Rectal smooth muscle tissue (tissue), 1 donor: Measurements from ENCODE around the gene TMEM14B.
"Not testable (repeated sequence)": the region's sequence is repeated elsewhere in the genome, so short reads cannot be mapped to it uniquely, and the experiment has no call there.

ENCODE experiments used
- H3K27ac ChIP-seq: one replicate; pipeline ENCODE4 v1.7.0; 2013; ENCODE audit warnings: low read depth, low read length, inconsistent platforms
- H3K27me3 ChIP-seq: one replicate; pipeline ENCODE4 v1.7.0; 2013; ENCODE audit warnings: low read length; ENCODE audit not compliant: control insufficient read depth, insufficient read depth
- H3K36me3 ChIP-seq: one replicate; pipeline ENCODE4 v1.7.0; 2013; ENCODE audit warnings: low read length; ENCODE audit not compliant: control insufficient read depth, insufficient read depth
- H3K4me1 ChIP-seq: one replicate; pipeline ENCODE4 v1.7.0; 2013; ENCODE audit warnings: low read length; ENCODE audit not compliant: control insufficient read depth, insufficient read depth
- H3K4me3 ChIP-seq: one replicate; pipeline ENCODE4 v1.7.0; 2013; ENCODE audit warnings: low read length
- H3K9ac ChIP-seq: one replicate; pipeline ENCODE4 v1.7.0; 2013; ENCODE audit warnings: low read length

The TMEM14B gene

DNA sequence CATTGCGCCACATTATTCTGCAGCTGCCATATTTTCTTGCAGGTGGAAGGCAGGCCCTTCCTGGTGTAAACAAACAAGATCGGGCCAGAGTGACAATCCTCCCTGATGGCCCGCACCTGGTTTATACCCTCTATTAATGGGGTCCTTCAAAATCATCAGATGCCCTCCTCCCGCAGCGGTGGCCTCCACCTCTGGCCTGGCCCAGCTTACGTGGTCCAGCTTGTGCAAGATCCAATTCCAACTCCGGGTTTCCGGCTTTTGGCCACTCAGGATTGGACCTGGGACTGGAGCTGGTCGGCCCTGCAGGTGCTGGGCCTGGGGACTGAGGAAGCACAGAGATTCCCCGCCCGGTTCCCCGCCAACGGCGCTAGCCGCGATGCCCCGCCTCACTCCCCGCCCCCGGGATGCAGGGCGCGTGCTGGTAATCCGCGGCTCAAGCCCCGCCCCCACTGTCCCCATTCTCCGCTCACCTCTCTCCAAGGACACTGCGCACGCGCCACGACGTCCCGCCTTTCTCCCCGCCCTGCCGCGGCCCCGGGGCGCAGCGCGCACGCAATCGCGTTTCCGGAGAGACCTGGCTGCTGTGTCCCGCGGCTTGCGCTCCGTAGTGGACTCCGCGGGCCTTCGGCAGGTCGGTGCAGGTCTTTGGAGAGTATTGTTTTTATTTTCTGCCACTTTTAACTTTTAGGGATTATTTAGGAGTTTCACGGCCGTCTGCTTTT lies at the start of gene TMEM14B:
TMEM14B (plus strand) TSS at position 555 of the 722 bp plus-strand sequence. CDS start 1,441 bp downstream, outside the sequence.
- Histone ChIP-seq H3K36me3 (peaks cover 4% of the 10 kb centered on the region), H3K4me3 (peak within 1 kb of the TSS; percentile 77)

GRCh38 chr6:10713962-10714361 lies 33.6 kb upstream of the TMEM14B start:
- Histone ChIP-seq H3K27me3 (no peaks in the 10 kb centered on the region), H3K27ac (no peak overlapping the region), H3K4me3 (no peak overlapping the region), H3K36me3 (no peaks in the 10 kb centered on the region), H3K4me1 (no peaks in the 10 kb centered on the region), H3K9ac (no peak overlapping the region)

More for the DNA sequence above, at the start of gene TMEM14B:
- Histone ChIP-seq H3K27ac (peak within 1 kb of the TSS; percentile 69), H3K4me1 (peaks cover 10% of the 10 kb centered on the region), H3K27me3 (no peaks in the 10 kb centered on the region), H3K9ac (peak within 1 kb of the TSS; percentile 53)

DNA sequence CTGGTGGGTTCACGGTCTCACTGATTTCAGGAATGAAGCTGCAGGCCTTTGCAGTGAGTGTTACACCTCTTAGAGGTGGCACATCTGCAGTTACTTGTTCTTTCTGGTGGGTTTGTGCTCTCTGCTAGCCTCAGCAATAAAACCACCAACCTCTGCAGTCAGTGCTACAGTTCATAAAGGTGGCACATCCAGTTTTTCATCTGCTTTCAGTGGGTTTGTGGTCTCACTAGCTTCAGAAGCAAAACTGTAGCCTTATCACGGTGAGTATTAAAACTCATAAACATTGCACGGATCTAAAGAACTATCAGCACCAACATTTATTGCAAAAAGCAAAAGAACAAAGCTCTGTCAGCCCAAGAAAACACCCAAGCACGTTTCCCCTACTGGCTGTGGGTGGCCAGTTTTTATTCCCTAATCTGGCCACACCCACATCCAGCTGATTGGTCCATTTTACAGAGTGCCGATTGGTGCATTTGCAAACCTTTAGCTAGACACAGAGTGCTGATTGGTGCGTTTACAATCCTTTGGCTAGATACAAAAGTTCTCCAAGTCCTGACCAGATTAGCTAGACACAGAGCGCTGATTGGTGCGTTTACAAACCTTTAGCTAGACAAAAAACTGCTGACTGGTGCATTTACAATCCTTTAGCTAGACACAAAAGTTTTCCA lies 28.2 kb upstream of the TMEM14B start:
- Histone ChIP-seq H3K9ac (no peak overlapping the region), H3K4me1 (peaks cover 14% of the 10 kb centered on the region), H3K4me3 (no peak overlapping the region), H3K36me3 (no peaks in the 10 kb centered on the region), H3K27me3 (no peaks in the 10 kb centered on the region), H3K27ac (no peak overlapping the region)

GRCh38 chr6:10719964-10720264 lies 27.7 kb upstream of the TMEM14B start:
- Histone ChIP-seq H3K9ac (no peak overlapping the region), H3K4me3 (peak overlapping the region; percentile 52)

GRCh38 chr6:10720265-10720959 lies 27.2 kb upstream of the TMEM14B start:
- Histone ChIP-seq H3K27ac (peak overlapping the region; percentile 56), H3K4me3 (peak overlapping the region; percentile 52)

More at GRCh38 chr6:10719964-10720264, 27.7 kb upstream of the TMEM14B start:
- Histone ChIP-seq H3K27me3 (no peaks in the 10 kb centered on the region), H3K4me1 (peaks cover 14% of the 10 kb centered on the region), H3K36me3 (peaks cover 2% of the 10 kb centered on the region), H3K27ac (peak overlapping the region; percentile 56)

GRCh38 chr6:10720960-10721849 lies 26.4 kb upstream of the TMEM14B start:
- H3K27me3 ChIP-seq, H3K36me3 ChIP-seq, H3K27ac ChIP-seq, H3K9ac ChIP-seq: not testable (repeated sequence)
- Histone ChIP-seq H3K4me3 (peak overlapping the region; percentile 52), H3K4me1 (peaks cover 14% of the 10 kb centered on the region)

More at GRCh38 chr6:10720265-10720959, 27.2 kb upstream of the TMEM14B start:
- peaks cover 3% of the 10 kb centered on the region for H3K36me3 ChIP-seq
- H3K4me1 ChIP-seq, result peaks cover 14% of the 10 kb centered on the region
- H3K9ac ChIP-seq, result no peak overlapping the region
- H3K27me3 ChIP-seq, result no peaks in the 10 kb centered on the region

DNA sequence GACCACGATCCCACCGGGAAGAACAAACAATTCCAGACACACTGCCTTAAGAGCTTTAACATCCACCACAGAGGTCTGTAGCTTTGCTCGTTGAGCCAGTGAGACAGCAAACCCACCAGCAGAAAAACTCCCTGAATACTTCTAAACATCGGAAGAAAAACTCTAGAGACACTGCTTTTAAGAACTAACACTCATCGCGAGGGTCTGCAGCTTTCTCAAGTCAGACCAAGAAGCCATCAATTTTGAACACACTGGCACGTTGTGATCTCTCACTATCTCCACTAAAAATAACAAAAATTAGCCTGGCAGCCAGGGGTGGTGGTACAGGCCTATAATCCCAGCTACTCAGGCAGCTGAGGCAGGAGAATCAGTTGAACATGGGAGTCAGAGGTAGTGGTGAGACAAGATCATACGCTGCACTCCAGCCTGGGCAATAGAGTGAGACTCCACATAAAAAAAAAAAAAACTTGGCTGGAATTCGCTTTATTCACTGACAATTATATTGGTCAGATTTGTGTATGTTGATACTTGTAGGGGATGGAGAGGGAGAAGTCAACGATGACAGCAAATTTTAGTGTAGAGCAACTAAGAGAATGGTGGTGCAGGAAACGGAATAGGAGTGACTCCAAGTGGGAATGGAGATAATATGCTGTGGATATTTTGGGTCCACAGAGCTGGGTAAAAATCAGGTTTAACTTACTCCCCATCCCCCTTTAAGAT lies 25.6 kb upstream of the TMEM14B start:
- Histone ChIP-seq H3K9ac (peak overlapping the region; percentile 38), H3K27me3 (no peaks in the 10 kb centered on the region), H3K4me3 (peak overlapping the region; percentile 86), H3K27ac (peak overlapping the region; percentile 72), H3K4me1 (peaks cover 14% of the 10 kb centered on the region), H3K36me3 (peaks cover 7% of the 10 kb centered on the region)

DNA sequence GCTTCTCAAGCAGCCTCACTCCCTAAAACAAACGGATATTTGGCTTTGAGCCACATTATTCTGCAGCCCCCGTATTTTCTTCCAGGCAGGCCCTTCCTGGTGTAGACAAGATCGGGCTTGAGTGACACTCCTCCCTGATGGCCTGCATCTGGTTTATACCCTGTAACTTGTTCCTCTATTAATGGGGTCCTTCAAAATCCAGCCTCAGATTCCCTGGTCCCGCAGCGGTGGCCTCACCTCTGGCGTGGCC lies 25.1 kb upstream of the TMEM14B start:
- Histone ChIP-seq H3K27ac (peak overlapping the region; percentile 72), H3K4me1 (peaks cover 14% of the 10 kb centered on the region), H3K9ac (peak overlapping the region; percentile 38), H3K4me3 (peak overlapping the region; percentile 86), H3K36me3 (peaks cover 7% of the 10 kb centered on the region), H3K27me3 (no peaks in the 10 kb centered on the region)

GRCh38 chr6:10722820-10723566 lies 24.6 kb upstream of the TMEM14B start, which contains the start of gene TMEM14C:
TMEM14C (plus strand) TSS chr6:10723070; CDS start chr6:10724614, 1,544 bp downstream.
- Histone ChIP-seq H3K4me1 (peaks cover 14% of the 10 kb centered on the region), H3K9ac (peak within 1 kb of the TSS; percentile 50), H3K27ac (peak within 1 kb of the TSS; percentile 72), H3K36me3 (peaks cover 7% of the 10 kb centered on the region), H3K4me3 (peak within 1 kb of the TSS; percentile 86), H3K27me3 (no peaks in the 10 kb centered on the region)

DNA sequence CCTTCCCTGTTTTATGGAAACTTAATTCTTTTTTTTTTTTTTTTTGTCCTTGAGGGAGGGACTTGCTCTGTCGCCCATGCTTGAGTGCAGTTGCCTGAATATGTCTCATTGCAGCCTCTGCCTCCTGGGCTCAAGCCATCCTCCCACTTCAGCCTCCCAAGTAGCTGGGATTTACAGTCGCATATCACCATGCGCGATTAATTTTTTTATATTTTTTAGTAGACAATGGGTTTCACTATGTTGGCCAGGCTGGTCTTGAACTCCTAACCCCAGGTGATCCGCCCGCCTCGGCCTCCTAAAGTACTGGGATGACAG lies 24.1 kb upstream of the TMEM14B start:
- Histone ChIP-seq H3K27ac (peak overlapping the region; percentile 72), H3K4me1 (peaks cover 14% of the 10 kb centered on the region)

DNA sequence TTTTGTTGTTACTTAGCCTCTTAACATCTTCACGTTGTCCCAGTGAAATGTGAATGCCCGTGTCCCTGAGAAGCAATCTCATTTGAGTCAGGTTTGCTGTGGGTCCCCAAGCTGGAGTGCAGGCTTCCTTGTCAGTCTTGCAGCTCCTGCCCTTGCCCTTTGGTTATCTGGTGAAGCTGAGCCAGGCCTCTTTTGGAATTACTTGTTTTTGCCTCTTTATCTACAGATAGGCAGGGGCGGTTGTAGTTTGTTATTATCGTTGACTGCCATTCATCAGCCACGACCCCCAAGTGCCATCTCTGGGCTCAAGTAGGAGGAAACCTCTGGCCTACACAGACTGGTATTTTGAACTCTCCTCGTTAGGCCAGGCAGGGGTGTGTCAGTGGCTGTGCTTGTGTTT lies 22.6 kb upstream of the TMEM14B start:
- Histone ChIP-seq H3K27ac (no peak overlapping the region), H3K4me1 (peaks cover 14% of the 10 kb centered on the region), H3K36me3 (peaks cover 12% of the 10 kb centered on the region), H3K4me3 (no peak overlapping the region), H3K27me3 (no peaks in the 10 kb centered on the region), H3K9ac (no peak overlapping the region)

More for the DNA sequence above, 24.1 kb upstream of the TMEM14B start:
- H3K27me3 ChIP-seq, result no peaks in the 10 kb centered on the region
- peak overlapping the region; percentile 86 for H3K4me3 ChIP-seq
- H3K9ac ChIP-seq, result peak overlapping the region; percentile 50
- peaks cover 12% of the 10 kb centered on the region for H3K36me3 ChIP-seq
